ENCODE measurements around the gene OCEL1.
"Not testable (repeated sequence)": the region's sequence is repeated elsewhere in the genome, so short reads cannot be mapped to it uniquely, and the experiment has no call there.

Gene OCEL1

GRCh38 chr19:17264641-17264979, 38.6 kb downstream of the OCEL1 start, which contains the start of gene USHBP1:
Gene USHBP1, minus strand, starts transcription at chr19:17264745. Its CDS starts 446 bp downstream, at chr19:17264299.
- no peak for DNase-seq (ENCODE audit: low read depth)

GRCh38 chr19:17266026-17266425, 40.0 kb downstream of the OCEL1 start:
- no peak for DNase-seq (ENCODE audit: low read depth)

GRCh38 chr19:17266589-17266974, 40.6 kb downstream of the OCEL1 start:
- DNase-seq (ENCODE audit: low read depth): peak; percentile 8

DNA sequence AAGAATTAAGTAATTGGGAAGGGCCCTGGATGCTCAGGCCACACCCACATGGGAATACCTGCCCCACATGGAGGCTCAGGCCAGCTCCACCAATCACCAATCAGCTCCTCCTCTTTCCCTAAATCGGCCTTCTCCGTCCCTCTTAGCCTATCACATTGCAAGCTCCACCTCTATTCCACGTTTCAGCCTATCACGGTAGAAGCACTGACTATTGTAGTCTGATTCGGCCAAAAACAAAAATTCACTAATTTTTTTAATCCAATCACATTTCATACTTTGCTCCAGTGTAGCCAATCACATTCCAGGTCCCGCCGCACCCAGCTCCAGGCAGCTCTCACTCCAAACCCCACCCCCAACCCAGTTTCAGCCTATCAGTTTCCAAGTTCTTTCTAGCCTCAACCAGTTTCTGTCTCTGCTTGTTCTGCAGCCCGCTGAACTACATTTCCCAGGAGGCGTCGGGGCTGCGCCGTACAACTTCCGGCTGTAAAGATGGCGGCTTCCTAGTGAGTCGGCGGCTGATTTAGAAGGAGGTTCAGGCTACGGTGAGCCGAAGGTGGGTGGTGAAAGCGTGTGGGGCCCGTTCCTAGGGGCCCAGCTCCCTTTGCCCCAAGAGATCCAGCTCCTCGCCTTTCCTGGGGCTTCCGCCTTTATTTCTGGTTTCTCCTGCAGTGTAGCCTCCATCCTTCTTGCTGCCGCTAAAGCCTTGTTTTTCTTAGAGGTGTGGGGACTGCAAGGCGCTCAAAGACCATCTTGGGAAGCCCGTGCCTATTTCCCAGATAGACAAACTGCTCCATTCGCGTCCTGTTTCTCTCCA, 41.2 kb downstream of the OCEL1 start, which contains the start of gene BABAM1:
BABAM1 (plus strand) TSS at position 469 of the 814 bp plus-strand sequence. CDS start 1,364 bp downstream, outside the sequence.
- DNase-seq (ENCODE audit: low read depth): peak; percentile 89

DNA sequence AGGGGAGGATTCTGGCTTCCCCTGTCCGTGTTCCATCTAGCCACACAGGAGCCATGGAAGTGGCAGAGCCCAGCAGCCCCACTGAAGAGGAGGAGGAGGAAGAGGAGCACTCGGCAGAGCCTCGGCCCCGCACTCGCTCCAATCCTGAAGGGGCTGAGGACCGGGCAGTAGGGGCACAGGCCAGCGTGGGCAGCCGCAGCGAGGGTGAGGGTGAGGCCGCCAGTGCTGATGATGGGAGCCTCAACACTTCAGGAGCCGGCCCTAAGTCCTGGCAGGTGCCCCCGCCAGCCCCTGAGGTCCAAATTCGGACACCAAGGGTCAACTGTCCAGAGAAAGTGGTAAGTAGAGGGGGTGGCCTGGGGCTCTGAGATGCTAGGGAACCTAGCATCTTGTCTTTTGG, 42.7 kb downstream of the OCEL1 start:
- DNase-seq (ENCODE audit: low read depth): no peak

- DNase-seq (ENCODE audit: low read depth): not testable (repeated sequence)
Observed at GRCh38 chr19:17274892-17275291, 48.9 kb downstream of the OCEL1 start.

DNA sequence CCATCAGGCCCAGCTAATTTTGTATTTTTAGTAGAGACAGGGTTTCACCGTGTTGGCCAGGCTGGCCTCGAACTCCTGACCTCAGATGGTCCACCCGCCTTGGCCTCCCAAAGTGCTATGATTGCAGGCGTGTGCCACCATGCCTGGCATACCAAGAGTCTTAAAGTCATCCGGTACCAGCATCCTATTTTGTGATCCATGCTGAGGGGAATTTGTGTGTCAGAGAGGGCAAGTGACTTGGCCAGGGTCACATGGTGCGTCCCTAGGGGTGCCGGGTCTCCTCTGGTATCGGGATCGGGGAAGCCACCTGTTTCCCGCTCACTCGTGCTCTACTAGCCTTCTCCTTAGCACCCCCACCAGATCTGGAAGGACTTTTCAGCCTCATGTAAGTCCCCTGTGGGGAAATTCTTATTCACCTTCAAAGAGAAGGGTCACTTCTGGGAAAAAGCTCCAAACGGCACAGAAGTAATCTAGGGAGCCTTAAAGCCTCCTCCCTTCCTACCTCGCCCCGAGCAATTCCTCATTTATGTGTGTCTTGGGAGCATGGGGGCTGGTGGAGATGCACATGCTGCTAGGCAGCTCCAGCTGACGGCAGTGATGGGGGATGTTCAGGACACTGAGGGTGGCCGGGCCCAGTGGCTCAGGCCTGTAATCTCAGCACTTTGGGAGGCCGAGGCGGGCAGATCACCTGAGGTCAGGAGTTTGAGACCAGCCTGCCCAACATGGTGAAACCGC, 49.6 kb downstream of the OCEL1 start:
- no peak for DNase-seq (ENCODE audit: low read depth)

All from activated T-cell treated with anti-CD3 and anti-CD28 coated beads for 48 hours (primary cell).